Liver (tissue), 9 donors: Measurements from ENCODE around the gene DCHS2. TPM values are rescaled to one million over a fixed set of nuclear protein-coding genes. Genes with fewer than 3 reads are reported as not detected.

Source experiments
- DNase-seq: peaks from one replicate; pipeline ENCODE4 v3.0.0-alpha.2; 2017; ENCODE audit warnings: low spot score
- H3K27ac ChIP-seq, 2 donors: one replicate each; pipeline ENCODE4 v1.7.0; 2013; ENCODE audit warnings: inconsistent platforms in 2 of 2, low read length in 2 of 2, control low read depth in 1 of 2, low read depth in 1 of 2, mild to moderate bottlenecking in 1 of 2
- H3K27me3 ChIP-seq, 4 donors: one replicate each; pipeline versions ENCODE4 v1.6.1 to v1.7.0; 2013; ENCODE audit warnings: low read length in 3 of 4, inconsistent platforms in 1 of 4, mild to moderate bottlenecking in 1 of 4, moderate library complexity in 1 of 4; ENCODE audit not compliant: control insufficient read depth in 4 of 4, insufficient read depth in 4 of 4
- H3K36me3 ChIP-seq, 4 donors: one replicate each; pipeline versions ENCODE4 v1.6.1 to v1.7.0; 2013; ENCODE audit warnings: low read length in 3 of 4, mild to moderate bottlenecking in 3 of 4, low read depth in 1 of 4, moderate library complexity in 1 of 4; ENCODE audit not compliant: control insufficient read depth in 4 of 4, insufficient read depth in 3 of 4
- H3K4me1 ChIP-seq, 4 donors: one replicate each; pipeline versions ENCODE4 v1.6.1 to v1.7.0; 2013; ENCODE audit warnings: low read length in 3 of 4, mild to moderate bottlenecking in 3 of 4, moderate library complexity in 1 of 4; ENCODE audit not compliant: control insufficient read depth in 4 of 4, insufficient read depth in 4 of 4
- H3K4me3 ChIP-seq, 3 donors: one replicate each; pipeline versions ENCODE4 v1.6.1 to v1.7.0; 2013; ENCODE audit warnings: low read length in 3 of 3, control low read depth in 1 of 3, low read depth in 1 of 3, mild to moderate bottlenecking in 1 of 3
- H3K9ac ChIP-seq, 2 donors: one replicate each; pipeline ENCODE4 v1.7.0; 2013; ENCODE audit warnings: low read length in 2 of 2, mild to moderate bottlenecking in 2 of 2, moderate library complexity in 2 of 2, control low read depth in 1 of 2, low read depth in 1 of 2
- H3K9me3 ChIP-seq, 4 donors: one replicate each; pipeline versions ENCODE4 v1.6.1 to v1.7.0; 2013; ENCODE audit warnings: low read length in 3 of 4; ENCODE audit not compliant: control insufficient read depth in 4 of 4
- FOXA1 ChIP-seq: IDR thresholded peaks from 2 replicates; pipeline ENCODE4 v1.6.1; 2016; ENCODE audit warnings: antibody characterized with exemption
- FOXA2 ChIP-seq: IDR thresholded peaks from 2 replicates; pipeline ENCODE4 v1.6.1; 2016; ENCODE audit warnings: antibody characterized with exemption
- GABPA ChIP-seq, 2 donors: IDR thresholded peaks in 1 of 2; conservative IDR thresholded peaks in 1 of 2; 2 replicates each; pipeline ENCODE4 v1.6.1; 2016; ENCODE audit warnings: antibody characterized with exemption in 2 of 2, mild to moderate bottlenecking in 1 of 2, moderate library complexity in 1 of 2
- JUND ChIP-seq, 2 donors: IDR thresholded peaks; 2 replicates each; pipeline ENCODE4 v1.6.1; 2016; ENCODE audit warnings: antibody characterized with exemption in 2 of 2
- NR2F2 ChIP-seq: IDR thresholded peaks from 2 replicates; pipeline ENCODE4 v1.6.1; 2016; ENCODE audit warnings: antibody characterized with exemption
- RXRA ChIP-seq, 2 donors: IDR thresholded peaks; 2 replicates each; pipeline ENCODE4 v1.6.1; 2017 to 2018; ENCODE audit warnings: antibody characterized with exemption in 2 of 2, mild to moderate bottlenecking in 1 of 2
- SP1 ChIP-seq: IDR thresholded peaks from 2 replicates; pipeline ENCODE4 v1.6.1; 2018; ENCODE audit warnings: antibody characterized with exemption, mild to moderate bottlenecking
- YY1 ChIP-seq: IDR thresholded peaks from 2 replicates; pipeline ENCODE4 v1.6.1; 2016; ENCODE audit warnings: antibody characterized with exemption, mild to moderate bottlenecking
- WGBS: extraction: QIAGEN DNeasy Blood & Tissue Kit; methylation state at CpG from one replicate; pipeline ENCODE4 v1.1.7; 2013; 5-methylcytosine and 5-hydroxymethylcytosine counted together
- polyA plus RNA-seq, 2 donors: library from polyadenylated mRNA; stranded (reverse) in 1 of 2; unstranded in 1 of 2; fragments of 200-250 nt in 1 of 2; fragments of >200 nt in 1 of 2; fragmentation: Nextera tagmentation in 1 of 2; extraction: Ambion mirVana in 1 of 2; gene quantifications; one replicate each; pipeline versions ENCODE4 v1.2.1 to v1.2.3, GENCODE V29; 2013 to 2015
- total RNA-seq, 2 donors: library from RNA; depleted of rRNA; stranded (reverse); fragments of >200 nt; gene quantifications; one replicate each; pipeline ENCODE4 v1.2.3, GENCODE V29; 2014
- TF ChIP-seq, protein P1 (sequence below): IDR thresholded peaks from 2 replicates; pipeline ENCODE4 v1.6.1; 2016; ENCODE audit warnings: antibody characterized with exemption
- TF ChIP-seq, protein P2 (sequence below): IDR thresholded peaks from 2 replicates; pipeline ENCODE4 v1.6.1; 2016; ENCODE audit warnings: antibody characterized with exemption
- donor health status: healthy.
- donor health status: healthy.
- donor health status: healthy.
- donor health status: healthy.
- donor health status: healthy.

The DCHS2 gene
- total and polyA plus RNA-seq, 4 donors: 0.07 to 0.50 (median 0.09) TPM; not detected in 1

- TF ChIP-seq, protein P1, sequence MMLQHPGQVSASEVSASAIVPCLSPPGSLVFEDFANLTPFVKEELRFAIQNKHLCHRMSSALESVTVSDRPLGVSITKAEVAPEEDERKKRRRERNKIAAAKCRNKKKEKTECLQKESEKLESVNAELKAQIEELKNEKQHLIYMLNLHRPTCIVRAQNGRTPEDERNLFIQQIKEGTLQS: no peak
- no peak for TF ChIP-seq RXRA (IDR thresholded peaks at IDR 0.05)
- TF ChIP-seq NR2F2: no peak
Measured at GRCh38 chr4:154534296-154534695, 42.7 kb upstream of the DCHS2 start (continued).

DNA sequence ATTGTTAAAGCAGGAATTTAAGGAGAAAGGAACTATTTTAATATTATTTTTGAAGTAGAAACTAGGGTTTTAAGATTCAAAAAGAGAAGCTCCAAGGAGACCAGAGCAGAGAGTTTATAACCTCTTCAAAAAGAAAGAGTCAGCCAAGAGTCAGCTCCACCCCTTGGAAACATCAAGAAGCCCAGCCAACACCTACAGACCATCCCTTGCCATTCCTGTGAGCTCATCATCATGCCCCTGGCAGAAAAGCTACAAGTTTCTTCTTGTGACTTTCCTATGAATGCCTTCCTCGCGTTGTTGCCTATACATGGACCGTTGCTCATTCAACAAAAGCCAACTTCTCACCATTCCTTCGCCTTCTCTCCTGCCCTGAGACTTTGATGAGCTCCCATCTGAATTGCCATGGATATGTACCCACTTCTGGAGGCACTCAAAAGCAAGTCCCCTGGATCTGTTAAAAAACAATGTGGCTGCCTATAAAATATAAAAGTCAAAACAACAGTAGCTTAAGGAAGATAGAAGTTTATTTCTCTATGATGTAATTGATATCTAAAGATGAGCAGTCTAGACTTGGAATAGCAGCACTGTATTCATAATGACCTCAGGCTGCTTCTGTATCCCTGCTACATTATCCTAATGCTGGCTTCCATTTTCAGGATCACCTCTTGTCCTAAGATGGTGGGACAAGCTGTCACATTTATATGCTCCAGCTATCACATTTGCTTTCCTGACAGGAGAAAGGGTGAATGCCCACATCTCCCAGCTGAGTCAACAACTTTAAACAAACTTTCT lies 38.3 kb upstream of the DCHS2 start:
- no peaks in the 10 kb centered on the region for H3K36me3 ChIP-seq
- no peaks in the 10 kb centered on the region for H3K4me1 ChIP-seq
- TF ChIP-seq RXRA (IDR thresholded peaks at IDR 0.05) (no peak), GABPA (IDR thresholded peaks at IDR 0.05 in 1 of 2, conservative IDR thresholded peaks at IDR 0.05 in 1 of 2) (no peak)
- TF ChIP-seq, protein P2, sequence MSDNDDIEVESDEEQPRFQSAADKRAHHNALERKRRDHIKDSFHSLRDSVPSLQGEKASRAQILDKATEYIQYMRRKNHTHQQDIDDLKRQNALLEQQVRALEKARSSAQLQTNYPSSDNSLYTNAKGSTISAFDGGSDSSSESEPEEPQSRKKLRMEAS: no peak
- WGBS: 87% methylated on average over 4 of the region's 4 CpGs
- H3K27ac ChIP-seq: no peak overlapping the region
- no peak overlapping the region for H3K9ac ChIP-seq
- no peak overlapping the region for H3K4me3 ChIP-seq
- DNase-seq: no peak
- peaks cover 0 to 7% (median 0%) of the 10 kb centered on the region in 4 donors for H3K27me3 ChIP-seq
- H3K9me3 ChIP-seq: no peaks in the 10 kb centered on the region

GRCh38 chr4:154528869-154529268 lies 37.3 kb upstream of the DCHS2 start:
- Histone ChIP-seq H3K36me3 (no peaks in the 10 kb centered on the region), H3K9me3 (no peaks in the 10 kb centered on the region), H3K9ac (no peak overlapping the region), H3K27ac (no peak overlapping the region), H3K27me3 (peaks cover 0 to 7% (median 0%) of the 10 kb centered on the region in 4 donors), H3K4me3 (no peak overlapping the region), H3K4me1 (no peaks in the 10 kb centered on the region)
- TF ChIP-seq, protein P2: no peak
- TF ChIP-seq, protein P1: no peak
- TF ChIP-seq YY1: no peak
- no peak for TF ChIP-seq GABPA (IDR thresholded peaks at IDR 0.05 in 1 of 2, conservative IDR thresholded peaks at IDR 0.05 in 1 of 2)
- TF ChIP-seq JUND (IDR thresholded peaks at IDR 0.05): no peak
- WGBS: 61% methylated on average over 2 of the region's 2 CpGs
- no peak for DNase-seq

DNA sequence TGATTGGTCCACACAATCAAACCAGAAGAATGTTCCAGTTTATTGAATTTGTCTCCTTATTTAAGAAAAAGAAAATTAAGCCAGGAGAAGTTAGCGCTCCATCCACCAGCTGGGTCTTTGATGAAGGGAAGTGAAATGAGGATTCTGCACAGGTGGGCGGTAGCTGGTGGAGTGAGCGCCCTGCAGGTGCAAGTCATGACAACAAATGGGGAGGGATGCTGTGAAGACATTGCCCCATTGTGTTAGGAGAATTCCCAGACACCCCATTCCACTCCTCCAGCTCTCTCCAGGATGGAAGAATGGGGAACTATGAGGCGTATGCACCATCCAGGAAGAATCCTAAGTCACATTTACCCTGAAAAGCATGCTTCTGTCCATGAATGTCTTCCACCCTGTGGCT lies 35.7 kb upstream of the DCHS2 start:
- TF ChIP-seq FOXA2 (no peak), SP1 (no peak), FOXA1 (no peak)
- Histone ChIP-seq H3K4me3 (no peak overlapping the region), H3K4me1 (no peaks in the 10 kb centered on the region), H3K9me3 (no peaks in the 10 kb centered on the region), H3K27ac (no peak overlapping the region), H3K27me3 (peaks cover 0 to 7% (median 0%) of the 10 kb centered on the region in 4 donors), H3K36me3 (no peaks in the 10 kb centered on the region), H3K9ac (no peak overlapping the region)
- DNase-seq: no peak
- WGBS: 86% methylated on average over 4 of the region's 4 CpGs
